COLO829 (cell line): ENCODE data around the gene ZCCHC2.
A peak's percentile ranks its signal among the peaks of the same experiment; 100 is the strongest.

Experiments used
- DNase-seq: peaks from one replicate; pipeline ENCODE4 v3.0.0; 2012; ENCODE audit warnings: low spot score

Gene ZCCHC2

GRCh38 chr18:62522504-62523254, at the start of gene ZCCHC2:
Gene ZCCHC2 (plus strand): TSS chr18:62523025. CDS start chr18:62523425, 400 bp downstream.
- peak; percentile 78 for DNase-seq

GRCh38 chr18:62479574-62479973, 43.3 kb upstream of the ZCCHC2 start:
- no peak for DNase-seq

DNA sequence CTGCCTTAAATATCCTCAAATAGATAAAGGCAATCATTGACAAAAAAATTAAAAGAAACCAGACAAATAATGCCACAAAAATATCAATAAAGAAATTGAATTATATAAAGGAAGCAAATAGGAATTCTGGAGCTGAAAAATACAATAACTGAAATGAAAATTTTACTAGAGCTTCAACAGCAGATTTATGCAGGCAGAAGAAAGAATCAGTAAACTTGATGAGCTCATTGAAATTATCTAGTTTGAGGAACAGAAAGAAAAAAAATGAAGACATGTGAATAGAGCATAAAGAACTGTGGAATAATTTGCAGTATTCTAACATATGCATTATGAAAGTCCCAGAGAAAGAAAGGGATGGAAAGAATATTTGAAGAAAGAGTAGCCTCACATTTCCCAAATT, 41.9 kb upstream of the ZCCHC2 start:
- no peak for DNase-seq

- no peak for DNase-seq
Measured at GRCh38 chr18:62484941-62485340, 37.9 kb upstream of the ZCCHC2 start.

DNA sequence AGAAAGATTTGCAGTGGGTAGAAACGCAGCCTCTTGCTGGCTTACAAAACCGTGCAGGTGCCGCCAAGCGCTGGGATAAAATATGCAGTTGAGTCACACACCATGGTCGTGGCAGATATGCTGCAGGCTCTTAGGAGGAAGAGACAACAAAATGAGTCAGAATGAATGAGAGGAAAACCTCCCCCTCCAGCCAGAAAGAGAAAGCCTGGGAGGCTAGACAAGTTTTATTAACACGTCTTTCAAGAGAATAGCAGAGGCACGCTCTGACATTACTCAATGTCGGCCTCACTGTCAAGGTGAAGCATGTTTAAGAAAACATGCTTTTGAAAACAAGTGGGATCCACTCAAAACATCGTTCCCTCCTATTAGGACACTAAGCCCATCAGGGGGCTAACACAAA, 37.1 kb upstream of the ZCCHC2 start:
- DNase-seq = peak; percentile 40

DNA sequence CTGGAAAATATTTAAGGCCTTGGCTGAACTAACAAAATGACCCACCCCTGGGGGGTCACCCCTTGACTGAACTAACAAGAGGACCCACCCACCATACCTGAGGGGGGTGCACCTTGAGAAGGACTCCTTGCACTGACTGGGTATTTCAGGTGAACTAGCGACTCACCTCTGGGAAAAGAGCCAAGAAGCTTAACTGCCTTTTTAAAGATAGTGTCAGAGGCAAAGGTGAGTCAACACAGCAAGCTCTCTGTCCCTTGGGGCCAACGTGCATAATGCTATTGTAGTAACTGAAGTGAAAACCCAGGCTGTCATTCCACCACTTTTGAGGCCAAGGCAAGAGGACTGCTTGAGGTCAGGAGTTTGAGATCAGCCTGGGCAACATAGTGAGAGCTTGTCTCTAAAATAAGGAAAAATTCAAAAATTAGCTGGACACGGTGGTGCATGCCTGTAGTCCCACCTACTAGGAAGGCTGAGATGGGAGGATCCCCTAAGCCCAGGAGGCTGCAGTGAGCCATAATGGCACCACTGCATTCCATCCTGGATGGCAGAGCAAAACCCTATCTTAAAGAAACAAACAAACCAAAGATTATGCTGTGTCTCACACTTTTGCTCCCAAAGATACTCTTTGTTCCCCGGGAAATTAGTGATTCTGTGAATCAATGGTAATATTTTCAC, 36.4 kb upstream of the ZCCHC2 start:
- DNase-seq = no peak

DNA sequence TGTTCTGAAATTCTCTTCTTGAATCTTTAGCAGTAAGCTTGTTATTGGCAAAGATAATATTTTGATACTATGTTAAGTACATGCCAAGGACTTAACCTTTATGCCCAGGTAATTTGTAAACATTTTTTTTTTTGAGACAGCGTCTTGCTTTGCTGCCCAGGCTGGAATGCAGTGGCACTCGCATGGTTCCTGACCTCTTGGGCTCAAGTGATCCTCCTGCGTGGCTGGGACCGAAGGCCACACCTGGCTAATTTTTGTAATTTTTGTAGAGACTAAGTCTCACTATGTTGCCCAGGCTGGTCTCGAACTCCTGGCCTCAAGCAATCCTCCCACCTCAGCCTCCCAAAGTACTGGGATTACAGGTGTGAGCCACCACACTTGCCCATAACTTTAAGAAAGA, 35.7 kb upstream of the ZCCHC2 start:
- no peak for DNase-seq

GRCh38 chr18:62490967-62491695, 31.7 kb upstream of the ZCCHC2 start:
- DNase-seq = no peak

DNA sequence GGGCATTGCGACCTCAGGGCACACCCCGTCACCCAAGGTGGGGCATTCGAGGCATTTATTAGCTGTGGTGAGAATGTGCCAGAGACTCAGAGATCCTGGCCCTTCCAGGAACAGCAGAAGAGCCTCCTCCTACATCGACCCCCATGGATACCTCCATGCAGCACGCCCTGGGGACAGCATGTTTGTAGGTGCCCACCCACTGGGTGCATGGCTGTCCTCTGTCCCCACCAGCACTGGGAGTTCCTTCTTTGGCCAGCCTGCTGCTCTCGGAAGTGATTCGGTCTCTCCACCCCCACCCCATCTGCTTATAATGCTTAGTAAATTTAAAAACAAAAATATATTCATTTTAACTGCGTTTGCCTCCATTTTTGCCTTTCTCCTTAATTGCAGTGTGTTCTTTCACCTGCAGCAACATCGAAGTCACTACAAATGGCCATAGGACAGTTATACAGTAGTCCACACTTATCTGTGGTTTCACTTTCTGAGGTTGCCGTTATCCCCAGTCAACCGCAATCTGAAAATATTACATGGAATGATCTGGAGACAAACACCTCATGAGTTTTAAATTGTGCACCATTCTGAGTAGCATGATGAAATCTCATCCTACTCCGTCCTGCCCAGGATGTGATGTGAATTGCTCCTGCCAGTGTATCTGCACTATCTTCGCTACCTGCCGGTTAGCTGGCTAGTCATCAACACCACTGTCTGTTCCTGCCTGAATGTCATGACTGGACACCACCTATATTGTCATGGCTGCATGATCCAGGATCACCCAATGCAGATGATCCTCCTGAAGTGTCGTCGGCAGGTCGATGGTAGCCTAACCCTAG, 29.6 kb upstream of the ZCCHC2 start:
- DNase-seq = no peak

DNA sequence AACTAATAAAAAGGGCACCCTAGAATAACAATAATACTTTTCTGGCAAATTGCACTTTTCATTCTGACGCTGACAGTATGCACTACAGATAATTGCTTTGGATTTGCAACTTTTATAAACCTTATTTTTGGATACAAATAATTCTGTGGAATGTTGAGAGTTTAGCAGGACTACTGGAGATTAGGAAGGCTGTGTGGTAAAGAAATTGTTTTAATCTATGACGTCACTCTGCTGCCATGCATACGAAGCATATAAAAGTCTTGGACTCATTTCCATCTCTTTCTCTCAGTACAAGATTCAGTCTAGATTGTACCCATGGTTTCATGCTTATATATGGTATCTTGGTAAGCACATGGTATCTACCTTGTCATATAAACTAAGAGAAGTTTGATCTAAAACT, 28.1 kb upstream of the ZCCHC2 start:
- no peak for DNase-seq

DNA sequence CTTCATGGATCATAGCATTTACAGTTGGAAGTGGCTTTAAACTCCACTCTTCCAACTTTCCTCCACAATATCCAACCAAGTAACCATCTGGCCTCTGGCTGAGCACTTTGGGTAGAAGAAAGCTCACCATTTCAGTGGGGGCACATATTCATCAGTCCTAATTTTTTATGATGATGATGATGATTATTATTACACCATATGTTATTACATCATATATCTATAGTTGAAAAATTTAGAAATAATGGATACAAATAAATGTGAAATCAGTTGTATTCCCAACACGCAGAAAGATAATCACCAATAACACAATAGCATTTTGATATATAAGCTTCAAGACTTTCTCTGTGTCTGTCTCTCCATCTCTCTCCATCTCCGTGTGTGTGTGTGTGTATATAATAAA, 26.6 kb upstream of the ZCCHC2 start:
- DNase-seq = no peak

DNA sequence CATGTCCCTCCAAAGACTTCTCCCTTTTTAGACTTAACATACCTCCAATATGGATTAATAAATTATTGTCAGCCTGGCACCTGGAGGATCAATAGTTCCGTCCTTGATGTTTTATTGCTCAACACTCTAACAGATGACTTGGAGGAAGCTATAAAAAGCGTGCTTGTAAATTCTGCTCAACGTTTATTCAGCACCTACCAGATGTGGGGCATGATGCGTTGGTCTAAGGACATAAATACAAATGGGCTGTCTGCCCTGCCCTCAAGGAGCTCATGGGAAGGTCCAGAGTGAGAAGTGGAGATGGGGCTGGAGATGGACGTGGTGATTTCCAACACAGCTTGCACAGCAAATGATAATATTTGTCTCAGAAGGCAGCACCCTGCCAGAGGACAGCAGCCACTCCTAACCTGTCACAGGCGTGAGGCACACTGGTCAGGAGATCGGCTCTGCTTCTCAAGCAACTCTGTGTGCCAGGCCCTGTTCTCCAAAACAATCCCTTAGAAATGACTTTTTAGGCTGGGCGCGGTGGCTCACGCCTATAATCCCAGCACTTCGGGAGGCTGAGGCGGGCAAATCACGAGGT, 25.5 kb upstream of the ZCCHC2 start:
- DNase-seq = no peak

- no peak for DNase-seq
Measured at GRCh38 chr18:62498616-62499262, 24.1 kb upstream of the ZCCHC2 start.

- no peak for DNase-seq
Measured at GRCh38 chr18:62499263-62499650, 23.6 kb upstream of the ZCCHC2 start.

DNA sequence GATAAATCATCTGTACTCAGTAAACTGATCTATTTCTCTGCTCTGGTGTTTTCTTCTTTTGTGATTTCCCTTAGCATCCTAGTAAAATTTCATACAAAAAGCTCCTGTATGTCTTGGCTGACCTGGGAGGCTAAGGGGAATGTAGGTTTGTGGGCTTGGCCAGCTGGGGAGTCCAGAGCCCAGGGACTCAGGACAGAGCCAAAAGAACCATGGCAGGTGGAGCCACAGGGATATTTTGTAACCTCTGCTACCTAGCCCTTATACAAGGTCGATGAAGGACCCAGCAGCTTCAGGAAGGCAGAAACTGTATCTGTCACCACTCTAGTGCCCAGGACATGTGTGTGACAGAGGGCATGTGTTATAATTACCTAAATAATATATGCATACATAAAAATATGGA, 22.7 kb upstream of the ZCCHC2 start:
- no peak for DNase-seq

DNA sequence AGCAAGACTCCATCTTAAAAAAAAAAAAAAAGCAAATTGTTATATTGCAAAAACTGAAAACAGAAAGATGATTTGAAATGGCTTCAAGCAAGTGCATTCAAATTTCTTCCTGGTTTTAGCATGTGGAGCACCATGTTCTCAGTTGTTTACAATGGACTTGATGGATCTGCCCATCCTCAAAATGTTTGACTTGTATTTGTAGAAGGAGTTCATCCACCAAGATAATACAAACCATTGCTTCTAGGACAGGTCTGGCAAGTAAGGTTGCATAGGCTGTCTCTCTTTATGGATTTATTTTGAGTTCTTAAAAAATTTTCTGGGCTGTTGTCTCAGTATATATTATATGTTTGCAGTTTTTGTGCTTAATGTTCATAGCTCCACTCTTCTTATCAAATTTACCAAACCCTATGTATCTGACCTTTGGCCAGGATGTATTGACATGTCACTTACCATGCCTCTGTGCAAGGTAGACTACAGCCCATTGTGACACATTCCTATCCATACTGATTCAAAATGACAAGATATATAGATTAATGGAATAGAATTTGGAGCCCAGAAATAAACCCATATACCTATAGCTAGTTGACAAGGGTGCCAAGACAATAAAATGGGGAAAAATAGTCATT, 21.7 kb upstream of the ZCCHC2 start:
- no peak for DNase-seq

DNA sequence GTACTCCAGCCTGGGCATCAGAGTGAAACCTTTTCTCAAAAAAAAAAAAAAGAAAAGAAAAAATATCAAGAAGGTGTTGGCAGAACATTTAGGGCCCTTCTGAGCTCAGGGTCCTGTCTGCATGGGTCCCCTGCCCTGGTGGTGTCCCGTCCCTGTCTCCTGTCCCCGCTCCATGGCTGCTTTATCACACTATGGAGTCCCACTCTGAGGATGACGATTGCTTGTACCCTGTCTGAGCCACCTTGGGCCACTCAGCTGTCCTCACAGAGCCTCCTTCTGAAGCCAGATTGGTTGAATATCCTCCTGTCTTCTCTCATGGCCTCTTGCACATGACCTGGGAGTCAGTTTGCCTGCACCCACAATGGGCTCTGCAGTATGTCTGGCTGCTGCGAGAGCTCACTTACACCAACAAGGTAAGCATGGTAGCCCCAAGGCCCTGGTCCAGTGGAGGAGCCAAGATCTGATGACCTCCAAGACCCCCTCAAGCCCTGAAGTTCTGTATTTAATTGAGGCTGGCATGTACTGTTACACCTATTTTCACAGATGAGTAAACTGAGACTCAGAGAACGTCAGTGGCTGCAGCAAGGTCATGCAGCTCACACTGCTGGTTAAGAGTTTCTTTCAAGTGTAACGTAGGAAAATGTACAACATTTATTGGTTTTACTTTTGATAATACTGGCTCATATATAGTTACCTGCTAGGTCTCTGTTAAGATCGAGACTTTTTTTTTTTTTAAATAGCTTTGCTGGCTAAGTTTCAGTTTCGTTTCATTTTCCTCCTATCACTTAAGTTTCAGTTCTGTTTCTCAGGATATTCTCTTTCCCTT, 16.9 kb upstream of the ZCCHC2 start:
- DNase-seq = no peak

DNA sequence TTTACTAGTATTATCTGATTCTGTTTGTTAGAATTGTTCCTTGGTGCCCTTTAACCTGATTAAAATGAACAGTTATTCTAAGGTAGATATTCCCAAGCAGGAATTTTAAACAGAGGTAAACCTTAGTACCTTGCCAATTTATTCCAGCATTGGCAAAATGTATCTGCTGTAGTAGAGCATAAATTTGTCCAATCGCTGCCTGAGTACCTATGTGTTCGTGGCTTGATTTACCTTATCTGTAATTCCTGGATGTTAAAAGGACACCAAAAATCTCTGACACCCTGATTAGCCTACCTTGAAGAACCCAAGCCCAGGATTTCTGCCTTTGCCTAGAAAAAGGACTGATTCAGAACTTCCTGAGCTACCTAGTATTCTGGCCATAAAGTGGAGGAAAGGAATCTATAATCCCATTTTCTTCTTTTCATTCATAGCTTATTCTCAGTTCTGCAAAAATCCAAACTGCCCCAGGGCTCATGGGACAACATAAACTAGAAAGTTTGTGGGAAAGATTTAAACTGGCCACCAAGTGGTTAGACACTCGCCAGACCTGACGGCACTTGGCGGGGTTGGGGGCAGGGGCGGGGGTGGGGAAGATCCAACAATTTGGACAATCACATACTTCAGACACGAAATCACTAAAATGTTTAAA, 16.2 kb upstream of the ZCCHC2 start:
- no peak for DNase-seq

DNA sequence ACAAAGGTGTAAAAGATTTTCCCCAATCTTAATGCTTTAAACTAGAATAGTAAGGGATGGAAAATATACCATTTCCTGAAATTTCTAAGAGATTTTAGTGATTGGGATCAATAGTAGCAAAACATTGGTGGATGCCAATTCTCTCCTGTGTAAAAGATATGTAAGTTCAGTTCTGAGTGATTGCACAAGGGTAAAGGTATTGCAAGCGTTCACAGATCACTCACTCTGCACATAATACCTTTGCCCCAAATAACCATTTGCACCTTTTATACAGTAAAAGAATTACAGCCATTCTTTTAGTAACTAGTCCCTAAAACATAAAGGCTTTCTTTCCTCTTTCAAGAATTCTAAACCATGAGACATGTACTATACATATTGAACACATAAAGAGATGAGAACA, 13.0 kb upstream of the ZCCHC2 start:
- no peak for DNase-seq
